Peyer's patch (tissue), 4 donors: ENCODE measurements around the gene ARMH1.

Experiments
- POLR2A ChIP-seq, 2 donors: fragments of 450-650 bp; IDR thresholded peaks; one replicate each; pipeline ENCODE4 v1.5.1; 2017; ENCODE audit warnings: antibody characterized with exemption in 2 of 2, mild to moderate bottlenecking in 2 of 2, moderate library complexity in 2 of 2
- TF ChIP-seq, protein P1 (sequence below), 6 experiments: fragments of 450-650 bp in 4 of 6; fragments of 200-600 bp in 2 of 6; sonication (generic) in 1 of 6; IDR thresholded peaks; one replicate each; pipeline ENCODE4 v1.5.1; 2017 to 2019; ENCODE audit warnings: antibody characterized with exemption in 6 of 6, mild to moderate bottlenecking in 3 of 6, moderate library complexity in 1 of 6

DNA sequence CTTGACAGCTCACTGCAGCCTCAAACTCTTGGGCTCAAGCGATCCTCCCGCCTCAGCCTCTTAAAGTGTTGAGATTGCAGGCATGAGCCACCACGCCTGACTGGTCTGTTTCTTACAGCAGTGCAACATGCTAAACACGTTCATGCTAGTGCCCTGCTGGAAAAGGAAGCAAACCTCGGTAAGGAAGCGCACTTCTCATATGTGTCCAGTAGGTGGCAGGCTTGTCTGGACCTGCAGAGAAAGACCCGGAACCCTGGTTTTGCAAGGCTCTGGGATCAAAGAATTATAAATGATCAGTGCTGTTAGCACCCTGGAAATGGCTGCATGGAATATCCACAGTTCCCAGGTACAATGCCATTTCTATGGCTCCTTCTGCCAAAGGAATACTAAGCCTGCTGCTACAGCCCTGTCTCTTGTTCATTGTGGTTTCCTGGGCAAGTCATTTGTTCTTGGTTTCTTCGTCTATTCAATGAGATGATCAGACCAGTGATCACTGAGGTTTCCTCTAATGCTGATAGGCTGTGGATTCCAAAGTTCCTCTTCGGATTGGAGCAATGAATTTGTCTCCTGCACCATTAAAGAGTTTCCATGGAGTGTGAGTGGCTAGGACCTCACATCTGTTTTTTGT, 40.5 kb downstream of the ARMH1 start:
- TF ChIP-seq, protein P1, sequence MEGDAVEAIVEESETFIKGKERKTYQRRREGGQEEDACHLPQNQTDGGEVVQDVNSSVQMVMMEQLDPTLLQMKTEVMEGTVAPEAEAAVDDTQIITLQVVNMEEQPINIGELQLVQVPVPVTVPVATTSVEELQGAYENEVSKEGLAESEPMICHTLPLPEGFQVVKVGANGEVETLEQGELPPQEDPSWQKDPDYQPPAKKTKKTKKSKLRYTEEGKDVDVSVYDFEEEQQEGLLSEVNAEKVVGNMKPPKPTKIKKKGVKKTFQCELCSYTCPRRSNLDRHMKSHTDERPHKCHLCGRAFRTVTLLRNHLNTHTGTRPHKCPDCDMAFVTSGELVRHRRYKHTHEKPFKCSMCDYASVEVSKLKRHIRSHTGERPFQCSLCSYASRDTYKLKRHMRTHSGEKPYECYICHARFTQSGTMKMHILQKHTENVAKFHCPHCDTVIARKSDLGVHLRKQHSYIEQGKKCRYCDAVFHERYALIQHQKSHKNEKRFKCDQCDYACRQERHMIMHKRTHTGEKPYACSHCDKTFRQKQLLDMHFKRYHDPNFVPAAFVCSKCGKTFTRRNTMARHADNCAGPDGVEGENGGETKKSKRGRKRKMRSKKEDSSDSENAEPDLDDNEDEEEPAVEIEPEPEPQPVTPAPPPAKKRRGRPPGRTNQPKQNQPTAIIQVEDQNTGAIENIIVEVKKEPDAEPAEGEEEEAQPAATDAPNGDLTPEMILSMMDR (IDR thresholded peaks at IDR 0.05): peak; percentile 79 to 96 (median 88)
- TF ChIP-seq POLR2A (IDR thresholded peaks at IDR 0.05): no peak
